ENCODE results near the gene ALDH2.

The ALDH2 gene

GRCh38 chr12:111803038-111803626 is 36.4 kb downstream of the ALDH2 start:
- Mint-ChIP-seq H3K4me3 (no peak overlapping the region), H3K4me1 (no peaks in the 10 kb centered on the region), H3K27ac (no peak overlapping the region), H3K36me3 (ENCODE audit: low read depth) (peaks cover 65% of the 10 kb centered on the region), H3K27me3 (ENCODE audit: low read depth, poor library complexity) (peaks cover 4% of the 10 kb centered on the region), H3K9me3 (no peaks in the 10 kb centered on the region)
- DNase-seq: no peak
- no peak for TF ChIP-seq CTCF (IDR thresholded peaks at IDR 0.05)

- H3K27ac Mint-ChIP-seq: no peak overlapping the region
- no peak for DNase-seq
- H3K36me3 Mint-ChIP-seq (ENCODE audit: low read depth): peaks cover 66% of the 10 kb centered on the region
- H3K27me3 Mint-ChIP-seq (ENCODE audit: low read depth, poor library complexity): peaks cover 4% of the 10 kb centered on the region
- H3K4me3 Mint-ChIP-seq: no peak overlapping the region
- no peak for TF ChIP-seq CTCF (IDR thresholded peaks at IDR 0.05)
- H3K4me1 Mint-ChIP-seq: no peaks in the 10 kb centered on the region
- H3K9me3 Mint-ChIP-seq: no peaks in the 10 kb centered on the region
These were observed 37.1 kb downstream of the ALDH2 start for GRCh38 chr12:111803851-111804250.

- Mint-ChIP-seq H3K9me3 (no peaks in the 10 kb centered on the region), H3K4me1 (no peaks in the 10 kb centered on the region)
These were observed 39.6 kb downstream of the ALDH2 start for GRCh38 chr12:111806304-111806703.

GRCh38 chr12:111807232-111807631 is 40.5 kb downstream of the ALDH2 start:
- H3K36me3 Mint-ChIP-seq (ENCODE audit: low read depth): peaks cover 54% of the 10 kb centered on the region
- H3K9me3 Mint-ChIP-seq: no peaks in the 10 kb centered on the region
- no peak for TF ChIP-seq CTCF (IDR thresholded peaks at IDR 0.05)
- no peak for DNase-seq
- H3K4me1 Mint-ChIP-seq: peaks cover 9% of the 10 kb centered on the region
- peak overlapping the region; percentile 63 for H3K27ac Mint-ChIP-seq
- H3K27me3 Mint-ChIP-seq (ENCODE audit: low read depth, poor library complexity): peaks cover 3% of the 10 kb centered on the region
- no peak overlapping the region for H3K4me3 Mint-ChIP-seq

More at GRCh38 chr12:111806304-111806703, 39.6 kb downstream of the ALDH2 start:
- DNase-seq: no peak
- Mint-ChIP-seq H3K27me3 (ENCODE audit: low read depth, poor library complexity) (peaks cover 4% of the 10 kb centered on the region), H3K4me3 (no peak overlapping the region), H3K36me3 (ENCODE audit: low read depth) (peaks cover 55% of the 10 kb centered on the region), H3K27ac (peak overlapping the region; percentile 54)
- TF ChIP-seq CTCF (IDR thresholded peaks at IDR 0.05): no peak

- peak; percentile 74 for DNase-seq
- H3K36me3 Mint-ChIP-seq (ENCODE audit: low read depth): peaks cover 34% of the 10 kb centered on the region
- no peak overlapping the region for H3K4me3 Mint-ChIP-seq
- no peaks in the 10 kb centered on the region for H3K27me3 Mint-ChIP-seq (ENCODE audit: low read depth, poor library complexity)
- TF ChIP-seq CTCF (IDR thresholded peaks at IDR 0.05): peak; percentile 73
- H3K9me3 Mint-ChIP-seq: peaks cover 6% of the 10 kb centered on the region
- H3K4me1 Mint-ChIP-seq: peaks cover 21% of the 10 kb centered on the region
- peak overlapping the region; percentile 58 for H3K27ac Mint-ChIP-seq
These were observed 46.4 kb downstream of the ALDH2 start for GRCh38 chr12:111812881-111813741.

Measured in nephron progenitor cell (in vitro differentiated cells).